ENCODE data around the gene PTPRE.

DNA sequence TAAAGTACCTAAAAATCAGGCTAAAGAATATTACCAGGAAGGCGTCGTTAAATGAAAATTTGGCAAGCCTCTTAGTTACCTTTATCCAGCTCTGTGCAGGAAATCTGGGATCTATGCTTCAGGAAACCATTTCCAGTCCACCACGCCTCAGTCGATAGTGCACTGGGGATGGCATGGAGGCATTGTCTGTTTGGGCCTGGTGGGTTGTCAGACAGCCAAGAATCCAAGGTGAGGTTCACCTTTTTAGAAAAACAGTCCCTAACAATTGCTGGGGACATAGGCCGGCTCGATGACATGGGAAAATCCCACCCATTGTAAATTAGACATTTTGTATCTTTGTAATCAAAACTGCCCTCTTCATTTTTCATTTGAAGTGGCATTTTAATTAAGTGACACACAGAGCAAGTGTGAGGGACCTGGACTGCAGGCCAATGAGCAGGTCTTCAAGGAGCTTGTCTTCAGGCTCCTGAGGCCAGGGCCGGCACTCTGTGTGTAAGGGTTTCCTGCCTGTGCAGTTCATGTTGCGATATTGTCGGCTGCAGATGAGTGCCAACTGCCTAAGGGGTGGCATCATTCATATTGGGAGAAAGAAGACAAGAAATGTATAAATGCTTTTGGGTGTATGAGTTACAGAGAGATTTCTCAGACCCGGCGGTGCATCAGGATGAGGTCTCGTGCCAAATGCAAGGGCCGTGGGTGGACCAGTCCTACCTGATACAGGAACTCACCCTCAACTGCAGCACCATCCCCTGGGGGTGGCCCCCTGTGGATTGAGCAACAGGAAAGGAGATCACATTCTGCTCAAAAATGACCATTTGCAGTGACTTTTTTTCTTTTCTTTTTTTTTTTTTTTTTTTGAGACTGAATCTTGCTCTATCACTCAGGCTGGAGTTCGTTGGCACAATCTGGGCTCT lies 80.8 kb downstream of the PTPRE start:
- TF ChIP-seq, protein P1, sequence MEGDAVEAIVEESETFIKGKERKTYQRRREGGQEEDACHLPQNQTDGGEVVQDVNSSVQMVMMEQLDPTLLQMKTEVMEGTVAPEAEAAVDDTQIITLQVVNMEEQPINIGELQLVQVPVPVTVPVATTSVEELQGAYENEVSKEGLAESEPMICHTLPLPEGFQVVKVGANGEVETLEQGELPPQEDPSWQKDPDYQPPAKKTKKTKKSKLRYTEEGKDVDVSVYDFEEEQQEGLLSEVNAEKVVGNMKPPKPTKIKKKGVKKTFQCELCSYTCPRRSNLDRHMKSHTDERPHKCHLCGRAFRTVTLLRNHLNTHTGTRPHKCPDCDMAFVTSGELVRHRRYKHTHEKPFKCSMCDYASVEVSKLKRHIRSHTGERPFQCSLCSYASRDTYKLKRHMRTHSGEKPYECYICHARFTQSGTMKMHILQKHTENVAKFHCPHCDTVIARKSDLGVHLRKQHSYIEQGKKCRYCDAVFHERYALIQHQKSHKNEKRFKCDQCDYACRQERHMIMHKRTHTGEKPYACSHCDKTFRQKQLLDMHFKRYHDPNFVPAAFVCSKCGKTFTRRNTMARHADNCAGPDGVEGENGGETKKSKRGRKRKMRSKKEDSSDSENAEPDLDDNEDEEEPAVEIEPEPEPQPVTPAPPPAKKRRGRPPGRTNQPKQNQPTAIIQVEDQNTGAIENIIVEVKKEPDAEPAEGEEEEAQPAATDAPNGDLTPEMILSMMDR (IDR thresholded peaks at IDR 0.05) = no peak
- no peak for TF ChIP-seq POLR2A (IDR thresholded peaks at IDR 0.05)

All from body of pancreas (tissue), 4 donors.